ENCODE results near the gene EVI5.

DNA sequence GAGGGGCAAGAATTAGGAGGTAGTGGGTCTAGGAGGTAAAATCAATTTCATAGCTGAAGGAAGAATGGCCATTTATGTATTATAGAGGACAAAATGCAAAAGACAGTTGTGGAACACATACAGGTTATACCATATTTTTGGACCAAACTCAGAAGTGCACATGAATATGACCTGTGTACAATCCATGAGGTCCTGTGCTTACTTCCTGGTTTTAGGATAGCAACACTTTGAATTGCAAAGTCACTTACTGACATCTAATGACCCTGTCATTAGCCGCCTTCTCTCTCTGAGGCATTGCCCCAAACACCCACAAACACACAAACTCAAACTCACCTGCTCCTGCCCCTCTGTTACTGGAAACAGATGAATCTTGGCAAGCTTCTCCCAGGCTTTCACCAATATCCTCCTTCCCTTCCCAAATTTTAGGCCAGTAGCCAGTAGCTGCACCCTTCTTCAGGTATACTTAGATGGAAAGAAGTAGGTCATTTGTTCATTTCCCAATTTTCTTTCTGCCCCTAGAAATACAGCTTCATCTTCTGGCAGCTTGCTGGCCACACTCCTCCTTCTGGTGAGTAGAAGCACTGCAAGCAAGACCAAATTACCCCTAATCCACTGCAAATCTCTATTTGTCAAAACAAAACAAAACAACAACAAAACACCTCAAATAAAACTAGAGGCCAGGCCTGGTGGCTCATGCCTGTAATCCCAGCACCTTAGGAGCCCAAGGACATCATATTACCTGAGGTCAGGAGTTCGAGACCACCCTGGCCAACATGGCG, 33.3 kb upstream of the EVI5 start:
- peak; percentile 42 for TF ChIP-seq CTCF (IDR thresholded peaks at IDR 0.05; ENCODE audit: low read depth, low read length)
- TF ChIP-seq EZH2phosphoT487 (IDR thresholded peaks at IDR 0.05; ENCODE audit: low read depth): no peak

Measured in OCI-LY3 (cell line).